COLO668 (cell line): ENCODE measurements around the gene PDE8B.
A peak's percentile ranks its signal among the peaks of the same experiment; 100 is the strongest.

Experiments
- DNase-seq: peaks from one replicate; lab custom pipeline; 2025; ENCODE audit not compliant: unreplicated experiment; lab: John Stamatoyannopoulos, UW

Gene PDE8B

GRCh38 chr5:77186652-77187370 is 23.7 kb upstream of the PDE8B start:
- DNase-seq: no peak

- no peak for DNase-seq
Measured at GRCh38 chr5:77189421-77189820, 21.1 kb upstream of the PDE8B start.

- no peak for DNase-seq
Measured at GRCh38 chr5:77192441-77193050, 17.9 kb upstream of the PDE8B start.

- no peak for DNase-seq
Measured at GRCh38 chr5:77194762-77195161, 15.7 kb upstream of the PDE8B start.

- no peak for DNase-seq
Measured at GRCh38 chr5:77197840-77198554, 12.5 kb upstream of the PDE8B start.

- no peak for DNase-seq
Measured at GRCh38 chr5:77200663-77201062, 9.8 kb upstream of the PDE8B start.

GRCh38 chr5:77202145-77202544 is 8.3 kb upstream of the PDE8B start:
- DNase-seq: no peak

- DNase-seq: no peak
Measured at GRCh38 chr5:77204967-77205366, 5.5 kb upstream of the PDE8B start.

GRCh38 chr5:77208507-77209163 is 1.8 kb upstream of the PDE8B start:
- DNase-seq: no peak

- DNase-seq: no peak
Measured at GRCh38 chr5:77209495-77210090, 887 bp upstream of the PDE8B start.

GRCh38 chr5:77210964-77211690 is 647 bp downstream of the PDE8B start:
- peak; percentile 8 for DNase-seq

- DNase-seq: no peak
Measured at GRCh38 chr5:77211691-77212047, 1.2 kb downstream of the PDE8B start.

- no peak for DNase-seq
Measured at GRCh38 chr5:77213601-77214000, 3.1 kb downstream of the PDE8B start.

- no peak for DNase-seq
Measured at GRCh38 chr5:77214151-77214550, 3.7 kb downstream of the PDE8B start.

GRCh38 chr5:77218263-77218662 is 7.8 kb downstream of the PDE8B start:
- DNase-seq: no peak

GRCh38 chr5:77221115-77221514 is 10.6 kb downstream of the PDE8B start:
- DNase-seq: no peak

GRCh38 chr5:77222722-77223121 is 12.2 kb downstream of the PDE8B start:
- no peak for DNase-seq

GRCh38 chr5:77223653-77224052 is 13.2 kb downstream of the PDE8B start:
- DNase-seq: no peak

- DNase-seq: no peak
Measured at GRCh38 chr5:77224672-77225355, 14.3 kb downstream of the PDE8B start.

- no peak for DNase-seq
Measured at GRCh38 chr5:77225531-77225930, 15.1 kb downstream of the PDE8B start.
